ENCODE data around the gene STPG4.

DNA sequence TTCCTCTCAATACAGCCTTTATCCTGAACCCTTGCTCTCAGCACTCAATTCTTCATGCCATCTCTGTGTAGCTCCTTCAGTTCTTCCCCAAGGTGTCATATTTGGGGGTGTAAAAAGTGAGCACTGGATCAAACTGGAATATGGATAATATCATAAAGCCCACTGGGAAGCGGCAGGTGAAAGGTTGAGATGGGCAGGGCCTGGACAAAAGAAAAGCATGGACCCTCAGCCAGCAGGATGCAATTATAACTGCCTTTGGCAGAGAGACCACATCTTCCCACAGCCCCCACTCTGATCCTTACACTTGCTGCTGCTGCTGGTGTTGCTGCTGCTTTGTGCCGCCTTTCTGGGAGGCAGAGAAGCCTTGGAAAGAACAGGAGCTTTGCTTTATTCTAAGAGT is 31.2 kb upstream of the STPG4 start:
- TF ChIP-seq POLR2A (IDR thresholded peaks at IDR 0.05; ENCODE audit: low read depth, low read length), result no peak
- no peak for TF ChIP-seq POLR2AphosphoS5 (IDR thresholded peaks at IDR 0.05; ENCODE audit: low read depth, low read length)
- no peak for TF ChIP-seq PAX5 (IDR thresholded peaks at IDR 0.05; ENCODE audit: insufficient read depth, low read length, severe bottlenecking)
- TF ChIP-seq TAF1 (IDR thresholded peaks at IDR 0.05; ENCODE audit: low read depth, low read length), result no peak
- TF ChIP-seq SPI1 (IDR thresholded peaks at IDR 0.05; ENCODE audit: low read depth, low read length), result no peak
- TF ChIP-seq POU2F2 (IDR thresholded peaks at IDR 0.05; ENCODE audit: low read depth, low read length), result no peak

Data from GM12891 (cell line).